GM19397 (cell line): ENCODE data around the gene TUBG2.

ENCODE experiments used
- ATAC-seq: cut with Tn5 transposase; IDR thresholded peaks from one replicate; pipeline ENCODE4 v1.9.1; 2021; ENCODE audit warnings: mild to moderate bottlenecking, moderate library complexity; ENCODE audit not compliant: unreplicated experiment

TUBG2 gene

DNA sequence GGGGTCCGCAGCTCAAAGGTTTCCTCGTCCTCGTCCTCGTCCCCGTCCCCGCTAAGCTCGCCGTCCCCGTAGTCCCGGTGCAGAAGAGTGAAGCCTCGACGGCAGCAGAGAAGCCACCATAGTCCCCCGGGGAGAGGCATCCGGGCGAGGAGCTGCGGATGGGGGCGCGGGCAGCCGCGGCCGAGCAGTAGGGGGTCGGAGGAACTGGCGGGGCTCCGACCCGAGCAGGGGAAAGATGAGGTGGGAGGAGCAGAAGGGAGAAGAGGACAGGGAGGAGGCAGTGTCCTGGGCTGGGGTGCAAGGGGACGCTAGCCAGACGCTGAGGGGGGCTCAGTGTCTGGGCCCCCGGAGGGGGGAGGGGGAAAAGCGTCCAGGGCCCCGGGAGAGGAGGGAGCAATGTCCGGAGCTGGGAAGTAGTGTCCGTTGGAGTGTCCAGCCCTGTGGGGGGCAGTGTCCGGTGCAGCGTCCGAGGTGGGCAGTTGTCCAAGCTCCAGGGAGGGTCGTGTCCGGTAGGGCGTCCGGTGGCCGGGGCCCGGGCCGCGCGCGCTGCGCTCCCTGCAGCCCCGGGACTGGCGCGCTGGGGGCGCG lies 17.4 kb downstream of the TUBG2 start, which contains the start of gene PLEKHH3:
PLEKHH3 (minus strand) TSS at position 571 of the 588 bp plus-strand sequence; CDS start at position 140, 431 bp downstream.
- ATAC-seq, result no peak

DNA sequence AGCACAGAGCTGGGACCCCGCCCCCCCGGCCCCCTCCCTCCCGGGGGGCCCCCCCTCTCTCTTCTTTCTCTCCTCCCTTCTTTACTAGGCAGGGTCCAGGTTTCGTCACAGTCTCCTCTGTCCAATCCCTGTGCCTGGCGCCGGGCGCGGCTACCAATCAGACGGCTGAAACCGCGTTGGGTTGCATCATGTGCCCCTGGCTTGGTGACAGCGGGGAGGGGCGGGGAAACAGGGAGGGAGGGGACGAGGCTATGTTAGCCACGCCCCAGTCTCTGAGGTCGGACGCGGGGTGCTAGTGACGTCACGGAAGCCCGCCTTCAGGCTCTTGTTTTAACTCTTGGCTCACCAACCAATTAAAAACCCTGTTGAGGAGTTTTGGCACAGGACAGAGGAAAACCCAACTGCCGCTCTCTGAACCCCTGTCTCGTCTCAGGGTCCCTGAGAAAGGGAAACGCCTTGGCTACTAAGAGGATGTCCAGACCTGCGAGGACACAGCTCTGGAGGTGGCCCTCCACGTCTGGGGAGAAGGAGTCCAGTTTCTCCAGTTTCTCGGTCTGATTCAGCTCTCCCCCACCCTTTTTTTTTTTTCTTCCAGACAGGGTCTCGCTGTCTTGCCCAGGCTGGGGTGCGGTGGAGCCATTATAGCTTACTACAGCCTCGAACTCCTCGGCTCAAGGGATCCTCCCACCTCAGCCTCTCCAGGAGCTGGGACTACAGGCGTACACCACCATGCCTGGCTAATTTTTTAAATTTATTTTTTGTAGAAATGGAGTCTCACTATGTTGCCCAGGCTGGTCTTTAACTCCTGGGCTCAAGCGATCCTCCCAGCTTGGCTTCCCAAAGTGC lies 18.2 kb downstream of the TUBG2 start:
- ATAC-seq, result peak; percentile 58

DNA sequence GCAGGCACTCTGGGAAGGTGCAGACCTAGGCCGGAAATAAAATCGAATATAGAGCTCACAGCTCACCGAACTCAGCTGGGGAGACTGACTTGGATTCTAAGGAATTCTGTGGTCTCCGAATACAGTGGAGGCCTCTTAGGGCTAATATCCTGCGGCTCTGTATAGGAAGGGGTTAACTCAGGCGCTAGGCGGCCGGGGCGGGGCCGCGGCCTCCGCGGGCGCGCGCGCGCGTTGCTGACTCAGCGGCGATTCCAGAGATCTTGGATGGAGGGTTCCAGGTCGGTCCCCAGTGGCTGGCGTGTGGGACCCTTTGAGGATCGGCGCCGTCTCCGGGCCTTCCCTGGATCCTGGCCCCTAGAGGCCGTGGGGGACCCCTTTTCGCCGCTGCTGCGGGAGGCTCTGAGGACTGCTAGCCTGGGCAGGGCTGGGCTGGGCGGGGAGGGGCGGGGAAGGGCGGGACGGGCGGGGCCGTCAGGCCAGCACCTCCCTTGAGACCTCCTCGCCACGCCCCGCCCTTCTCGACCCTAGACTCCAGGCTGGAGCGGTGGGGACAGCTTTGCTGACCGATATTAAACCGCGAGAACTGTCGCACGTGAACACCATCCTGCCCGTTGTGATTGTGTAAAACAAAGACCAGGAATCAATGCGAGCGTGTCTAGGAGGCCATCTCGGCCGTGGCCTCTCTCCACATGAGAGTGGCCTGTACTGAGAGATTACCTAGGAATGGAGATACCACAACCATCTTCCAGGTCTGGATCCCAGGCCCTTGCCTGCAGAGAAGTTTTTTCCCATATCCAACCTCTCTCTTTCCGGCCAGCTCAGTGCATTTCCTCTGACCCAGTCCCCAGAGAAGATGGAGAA lies 19.1 kb downstream of the TUBG2 start:
- ATAC-seq, result peak; percentile 30

DNA sequence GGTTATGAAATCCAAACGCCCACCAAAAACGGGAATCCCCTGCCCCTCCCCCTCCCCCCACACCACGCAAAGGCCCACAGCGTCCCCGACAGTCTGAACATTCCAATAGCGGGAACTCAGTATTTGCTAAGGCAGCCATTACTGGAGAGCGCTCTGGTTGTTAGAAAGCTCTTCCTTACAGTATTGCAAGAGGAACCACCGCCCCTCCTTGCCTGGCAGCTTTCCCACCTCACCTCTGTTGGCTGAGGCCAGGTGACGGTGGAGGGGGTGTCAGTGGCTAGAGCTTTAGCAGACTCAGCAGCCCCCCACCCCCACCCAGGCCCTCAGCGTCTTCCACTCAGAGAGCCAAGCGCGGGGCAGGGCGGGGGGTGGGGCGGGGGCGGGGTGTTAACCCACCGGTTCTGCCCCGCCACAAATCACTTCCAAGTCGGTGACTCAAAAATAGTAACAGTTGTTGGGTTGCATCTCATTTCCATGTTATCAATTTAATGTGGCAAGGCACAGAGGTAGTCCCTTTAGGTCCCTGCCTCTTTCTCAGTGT lies 19.9 kb downstream of the TUBG2 start:
- ATAC-seq, result no peak

DNA sequence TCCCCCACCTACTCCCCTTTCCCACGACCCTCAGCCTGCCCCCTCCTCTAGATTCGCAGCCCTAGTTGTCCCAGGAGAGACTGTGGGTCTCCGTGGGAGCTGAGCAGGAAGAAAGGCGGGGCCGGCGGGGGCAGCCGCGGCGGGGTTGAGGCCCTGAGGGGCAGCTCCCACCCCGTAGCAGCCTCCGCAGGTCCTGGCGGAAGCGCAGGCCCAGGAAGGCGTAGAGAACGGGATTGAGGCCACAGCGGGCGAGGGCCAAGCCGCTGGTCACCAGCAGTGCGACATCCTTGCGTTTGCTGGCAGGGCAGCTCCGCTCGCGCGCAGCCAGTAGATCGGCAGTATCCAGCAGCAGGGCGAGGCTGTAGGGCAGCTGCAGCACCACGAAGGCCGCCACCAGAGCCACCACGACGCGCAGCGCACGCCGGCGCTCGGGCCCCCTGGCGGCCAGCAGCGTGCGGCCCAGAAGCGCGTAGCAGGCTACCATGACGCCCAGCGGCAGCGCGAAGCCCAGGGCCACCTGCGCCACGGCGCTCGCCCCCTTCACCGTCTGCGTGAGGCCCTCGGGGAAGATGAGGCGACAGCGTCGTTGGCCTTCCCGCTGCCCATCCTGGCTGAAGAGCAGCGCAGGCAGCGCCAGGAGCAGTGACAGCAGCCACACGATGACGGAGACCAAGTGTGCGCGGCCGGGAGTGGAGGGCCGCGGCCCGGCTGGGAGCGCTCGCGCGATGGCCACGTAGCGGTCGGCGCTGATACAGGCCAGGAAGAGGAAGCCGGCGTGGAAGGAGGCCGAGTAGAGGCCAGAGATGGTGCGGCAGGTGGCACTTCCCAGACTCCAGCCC lies 20.6 kb downstream of the TUBG2 start:
- ATAC-seq, result no peak

DNA sequence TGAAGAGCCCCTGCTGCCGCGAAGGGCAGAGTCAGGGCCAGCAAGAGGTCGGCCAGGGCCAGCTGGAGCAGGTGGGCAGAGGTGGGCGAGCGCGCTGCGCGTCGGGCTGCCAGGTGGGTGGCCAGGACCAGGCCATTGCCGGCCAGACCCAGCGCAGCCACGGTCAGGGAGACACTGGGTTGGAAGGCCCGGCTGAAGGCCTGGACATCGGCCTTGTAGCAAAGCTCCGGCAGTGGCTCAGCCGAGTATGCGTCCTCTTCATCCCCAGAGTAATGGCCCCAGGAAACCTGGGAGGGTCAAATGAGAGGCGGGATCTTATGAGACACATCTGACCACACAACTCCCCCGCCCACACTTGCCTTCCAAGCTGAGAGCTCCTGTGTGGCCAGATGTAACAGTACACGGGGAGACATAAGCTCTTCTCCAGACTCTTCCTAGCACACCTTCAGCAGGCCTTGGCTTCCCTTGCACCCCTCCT lies 21.3 kb downstream of the TUBG2 start:
- ATAC-seq, result no peak

DNA sequence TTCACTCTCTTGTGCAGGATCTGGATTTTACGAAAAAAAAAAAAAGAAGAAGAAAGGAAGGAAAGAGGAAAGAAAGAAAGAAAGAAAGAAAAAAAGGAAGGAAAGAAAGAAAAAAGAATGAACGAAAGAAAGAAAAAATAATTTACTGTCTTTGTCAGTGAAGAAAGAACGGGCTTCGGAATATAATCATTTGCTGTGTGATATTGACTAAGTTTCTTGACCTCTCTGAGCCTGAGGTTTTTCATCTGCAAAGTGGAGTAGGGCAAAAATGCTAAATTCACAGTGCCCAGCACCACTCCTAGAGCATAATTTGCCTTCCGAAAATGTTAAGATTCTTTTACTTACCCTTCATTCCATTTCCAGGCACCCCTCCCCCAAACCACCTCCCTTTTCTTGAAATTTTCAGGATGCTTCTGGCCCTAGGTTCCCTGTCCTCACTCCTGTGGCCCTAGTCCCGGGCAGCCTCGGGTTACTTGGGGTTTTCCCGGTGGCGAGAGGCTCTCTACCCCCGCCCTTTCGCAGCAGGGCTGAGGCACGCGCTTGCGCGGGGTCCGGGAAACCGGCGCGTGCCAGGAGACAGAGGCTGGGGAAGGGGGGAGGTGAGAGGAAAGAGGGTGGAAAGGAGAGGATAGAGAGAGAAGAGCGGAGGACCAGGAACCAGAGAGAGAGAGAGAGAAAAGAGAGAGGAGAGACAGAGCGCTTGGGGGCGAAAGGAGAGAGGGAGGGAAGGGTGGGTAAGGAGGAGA lies 23.1 kb downstream of the TUBG2 start, which contains the start of gene CNTNAP1:
CNTNAP1 (plus strand) TSS at position 556 of the 746 bp plus-strand sequence. CDS start 299 bp downstream, outside the sequence.
- no peak for ATAC-seq

DNA sequence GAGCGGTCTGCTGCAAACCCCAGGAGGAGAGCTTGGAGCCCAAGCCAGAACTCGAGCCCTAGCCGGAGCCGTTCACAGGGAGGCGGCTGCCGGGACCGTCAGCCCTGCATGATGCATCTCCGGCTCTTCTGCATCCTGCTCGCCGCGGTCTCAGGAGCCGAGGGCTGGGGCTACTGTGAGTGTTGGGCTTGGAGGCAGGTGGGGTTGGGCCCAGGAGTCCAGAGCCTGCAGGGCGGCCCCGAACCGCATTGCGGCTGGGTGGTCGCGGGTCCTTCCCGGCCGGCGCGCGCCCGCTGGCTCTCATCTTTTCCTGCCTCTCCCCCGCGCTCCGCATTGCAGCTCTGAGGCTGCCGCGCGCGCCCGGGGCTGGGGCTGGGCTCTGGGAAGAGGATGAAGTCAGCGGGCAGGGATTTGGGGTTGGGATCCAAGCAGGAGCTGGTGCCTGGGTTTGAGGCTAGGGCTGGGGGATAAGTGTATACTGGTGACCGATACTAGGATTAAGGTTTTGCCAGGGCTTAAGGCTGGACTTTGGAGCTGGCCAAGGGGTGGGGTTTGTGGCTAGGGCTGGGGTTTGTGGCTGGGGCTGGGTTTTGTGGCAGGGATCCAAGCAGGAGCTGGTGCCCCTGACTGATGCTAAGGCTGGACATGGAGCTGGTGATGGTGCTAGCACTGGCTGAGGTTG lies 23.8 kb downstream of the TUBG2 start:
- ATAC-seq, result no peak

DNA sequence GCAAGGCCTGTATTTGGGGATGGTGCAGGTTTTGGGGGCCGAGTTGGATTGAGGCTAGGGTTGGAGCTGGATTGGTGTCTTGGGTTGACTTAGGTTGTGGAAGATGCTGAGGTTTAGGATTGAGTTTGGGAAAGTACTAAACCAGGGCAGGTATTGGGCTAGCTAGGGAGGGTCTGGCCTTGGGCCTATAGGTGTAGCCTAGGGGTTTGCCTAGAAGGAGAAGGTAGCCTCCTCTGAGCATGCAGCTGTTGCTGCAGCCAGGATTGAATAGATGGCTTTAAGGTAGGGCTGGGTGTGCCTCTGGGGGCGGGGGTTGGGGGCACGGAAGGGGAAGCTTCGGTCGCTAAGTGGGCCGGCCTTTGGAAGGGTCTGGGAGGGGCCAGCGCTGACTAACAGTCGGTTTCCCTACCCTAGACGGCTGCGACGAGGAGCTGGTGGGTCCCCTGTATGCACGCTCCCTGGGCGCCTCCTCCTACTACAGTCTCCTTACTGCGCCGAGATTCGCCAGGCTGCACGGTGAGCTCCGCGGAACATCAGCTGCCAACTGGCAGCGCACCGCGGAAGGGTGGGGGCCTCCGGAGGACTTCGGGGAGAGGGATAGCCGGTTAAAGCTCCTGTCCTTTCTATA lies 24.4 kb downstream of the TUBG2 start:
- no peak for ATAC-seq

DNA sequence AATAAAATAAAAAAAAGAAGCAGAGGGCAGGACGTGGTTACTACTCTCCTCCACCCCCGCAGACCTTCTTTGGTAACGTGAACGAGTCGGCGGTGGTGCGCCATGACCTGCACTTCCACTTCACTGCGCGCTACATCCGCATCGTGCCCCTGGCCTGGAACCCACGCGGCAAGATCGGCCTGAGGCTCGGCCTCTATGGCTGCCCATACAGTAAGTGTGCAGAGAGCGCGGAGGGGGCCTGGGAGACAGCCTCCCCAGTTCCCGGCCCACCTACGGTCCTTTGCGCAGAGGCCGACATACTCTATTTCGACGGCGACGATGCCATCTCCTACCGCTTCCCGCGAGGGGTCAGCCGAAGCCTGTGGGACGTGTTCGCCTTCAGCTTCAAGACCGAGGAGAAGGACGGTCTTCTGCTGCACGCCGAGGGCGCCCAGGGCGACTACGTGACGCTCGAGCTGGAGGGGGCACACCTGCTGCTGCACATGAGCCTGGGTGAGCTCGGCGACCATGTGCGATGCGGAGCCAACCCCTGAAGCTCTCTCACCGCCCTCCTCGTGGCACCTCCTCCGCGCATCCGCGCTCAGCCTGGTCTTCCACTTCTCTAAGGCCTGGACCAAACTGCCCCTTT lies 26.0 kb downstream of the TUBG2 start:
- ATAC-seq, result no peak

DNA sequence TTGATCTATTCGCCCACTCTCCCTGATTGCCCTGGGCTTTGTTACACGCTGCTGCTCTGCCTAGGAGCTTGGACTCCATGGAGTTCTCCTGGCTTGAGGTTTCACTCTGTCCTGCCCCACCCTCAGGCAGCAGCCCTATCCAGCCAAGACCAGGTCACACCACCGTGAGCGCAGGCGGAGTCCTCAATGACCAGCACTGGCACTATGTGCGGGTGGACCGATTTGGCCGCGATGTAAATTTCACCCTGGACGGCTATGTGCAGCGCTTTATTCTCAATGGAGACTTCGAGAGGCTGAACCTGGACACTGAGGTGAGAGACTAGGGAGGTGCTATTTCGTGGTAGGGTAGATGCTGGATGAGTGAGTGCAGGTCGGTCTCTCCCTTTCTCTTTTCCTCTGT lies 26.7 kb downstream of the TUBG2 start:
- no peak for ATAC-seq

DNA sequence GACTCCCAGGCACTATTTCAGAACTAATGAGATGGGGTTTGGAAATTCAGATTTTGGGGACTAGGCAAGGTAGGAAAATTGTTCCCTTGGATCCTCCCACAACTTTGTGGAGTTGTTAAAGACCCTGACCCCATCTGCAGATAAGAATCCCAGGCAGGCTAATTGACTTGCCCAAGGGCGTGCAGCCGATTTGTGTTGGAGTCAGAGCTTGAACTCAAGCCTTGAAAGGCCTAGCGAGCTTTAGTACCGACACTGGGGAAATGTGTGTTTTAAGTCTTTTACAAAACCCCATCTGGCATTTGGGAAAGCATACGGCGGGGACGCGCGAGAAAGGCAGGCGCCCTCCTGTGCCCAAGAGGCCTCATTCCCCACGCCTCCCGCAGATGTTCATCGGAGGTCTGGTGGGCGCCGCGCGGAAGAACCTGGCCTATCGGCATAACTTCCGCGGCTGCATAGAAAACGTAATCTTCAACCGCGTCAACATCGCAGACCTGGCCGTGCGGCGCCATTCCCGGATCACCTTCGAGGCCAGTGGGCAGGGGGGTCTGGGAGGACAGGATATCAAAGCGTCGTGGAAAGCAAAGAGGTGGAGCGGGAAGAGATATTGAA lies 27.5 kb downstream of the TUBG2 start:
- no peak for ATAC-seq

DNA sequence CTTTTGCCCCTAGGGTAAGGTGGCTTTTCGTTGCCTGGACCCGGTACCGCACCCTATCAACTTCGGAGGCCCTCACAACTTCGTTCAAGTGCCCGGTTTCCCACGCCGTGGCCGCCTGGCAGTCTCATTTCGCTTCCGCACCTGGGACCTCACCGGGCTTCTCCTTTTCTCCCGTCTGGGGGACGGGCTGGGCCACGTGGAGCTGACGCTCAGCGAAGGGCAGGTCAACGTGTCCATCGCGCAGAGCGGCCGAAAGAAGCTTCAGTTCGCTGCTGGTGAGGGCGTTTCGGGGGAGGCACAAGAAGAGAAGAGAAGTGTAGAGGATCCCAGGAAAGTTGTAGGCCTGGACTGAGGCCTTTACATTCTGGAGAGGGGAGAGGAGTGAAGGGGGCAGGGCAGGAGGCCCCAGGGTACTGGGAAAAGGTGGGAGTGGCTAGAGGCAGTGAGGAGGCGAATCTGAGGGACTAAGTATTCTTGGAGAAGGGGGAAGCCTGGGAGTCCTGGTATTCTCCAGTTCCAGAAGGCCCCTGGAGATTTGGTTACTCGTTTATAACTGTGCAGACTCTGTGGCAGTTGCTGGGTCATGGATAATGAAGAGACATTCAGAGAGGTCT lies 28.7 kb downstream of the TUBG2 start:
- ATAC-seq, result no peak

DNA sequence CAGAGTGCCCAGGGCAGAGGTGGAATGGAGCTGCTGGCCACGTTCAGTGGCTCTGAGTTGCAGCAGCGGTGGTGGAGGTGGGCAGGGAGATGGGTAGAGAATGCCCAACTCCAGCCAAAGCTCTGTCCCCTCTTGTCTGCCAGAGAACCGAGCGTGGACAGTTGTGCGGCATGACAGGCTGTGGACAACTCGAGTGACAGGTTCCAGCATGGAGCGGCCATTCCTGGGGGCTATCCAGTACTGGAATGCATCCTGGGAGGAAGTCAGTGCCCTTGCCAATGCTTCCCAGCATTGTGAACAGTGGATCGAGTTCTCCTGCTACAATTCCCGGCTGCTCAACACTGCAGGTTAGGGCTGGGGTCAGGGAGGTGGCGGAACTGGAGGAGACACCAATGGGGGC lies 31.5 kb downstream of the TUBG2 start:
- no peak for ATAC-seq

DNA sequence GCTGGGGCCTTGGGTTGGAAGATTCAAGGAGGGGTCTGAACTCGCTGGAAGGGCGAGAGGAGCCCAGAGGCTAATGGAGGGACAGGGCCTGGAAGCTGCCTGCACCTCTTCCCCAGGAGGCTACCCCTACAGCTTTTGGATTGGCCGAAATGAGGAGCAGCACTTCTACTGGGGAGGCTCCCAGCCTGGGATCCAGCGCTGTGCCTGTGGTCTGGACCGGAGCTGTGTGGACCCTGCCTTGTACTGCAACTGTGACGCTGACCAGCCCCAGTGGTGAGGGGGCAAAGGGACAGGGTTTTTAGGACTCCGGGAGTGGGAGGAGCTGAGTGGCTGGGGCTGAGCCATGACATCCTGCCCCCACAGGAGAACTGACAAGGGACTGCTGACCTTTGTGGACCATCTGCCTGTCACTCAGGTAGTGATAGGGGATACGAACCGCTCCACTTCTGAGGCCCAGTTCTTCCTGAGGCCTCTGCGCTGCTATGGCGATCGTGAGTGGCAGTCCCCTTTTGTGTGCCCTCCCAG lies 32.0 kb downstream of the TUBG2 start:
- no peak for ATAC-seq

DNA sequence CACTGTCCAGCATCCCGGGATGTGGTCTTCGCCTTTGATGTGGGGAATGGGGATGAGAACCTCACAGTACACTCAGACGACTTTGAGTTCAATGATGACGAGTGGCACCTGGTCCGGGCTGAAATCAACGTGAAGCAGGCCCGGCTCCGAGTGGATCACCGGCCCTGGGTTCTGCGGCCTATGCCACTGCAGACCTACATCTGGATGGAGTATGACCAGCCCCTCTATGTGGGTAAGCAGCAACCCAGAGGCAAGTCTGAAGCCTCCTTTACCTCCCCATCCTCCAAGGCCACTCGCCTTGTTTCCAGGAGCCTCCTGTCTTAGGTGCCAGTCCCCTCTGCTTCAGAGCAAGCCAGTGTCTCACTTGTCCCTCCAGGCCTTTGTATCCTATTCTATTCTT lies 33.4 kb downstream of the TUBG2 start:
- no peak for ATAC-seq

DNA sequence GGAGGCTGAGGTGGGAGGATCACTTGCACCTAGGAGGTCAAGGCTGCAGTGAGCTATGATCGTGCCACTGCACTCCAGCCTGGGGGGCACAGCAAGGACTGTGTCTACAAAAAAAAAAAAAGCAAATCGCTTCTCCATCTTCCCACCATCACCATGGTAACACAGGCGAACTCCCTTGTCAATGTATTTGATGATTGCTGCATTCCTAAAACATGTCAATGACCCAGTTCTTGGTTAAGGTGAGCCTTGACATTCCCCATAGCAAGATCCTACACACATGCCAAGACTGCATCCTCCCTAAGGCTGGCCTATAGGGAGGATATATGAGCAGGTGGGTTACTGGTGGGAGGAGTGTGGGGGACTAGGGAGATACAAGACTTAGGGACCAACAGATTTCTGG lies 35.4 kb downstream of the TUBG2 start:
- no peak for ATAC-seq
